ENCODE measurements around the gene SORCS3. TPM values are rescaled to one million over a fixed set of nuclear protein-coding genes. Genes with fewer than 3 reads are reported as not detected.

The SORCS3 gene
- total RNA-seq, 4 donors from 2014 or later = not detected

DNA sequence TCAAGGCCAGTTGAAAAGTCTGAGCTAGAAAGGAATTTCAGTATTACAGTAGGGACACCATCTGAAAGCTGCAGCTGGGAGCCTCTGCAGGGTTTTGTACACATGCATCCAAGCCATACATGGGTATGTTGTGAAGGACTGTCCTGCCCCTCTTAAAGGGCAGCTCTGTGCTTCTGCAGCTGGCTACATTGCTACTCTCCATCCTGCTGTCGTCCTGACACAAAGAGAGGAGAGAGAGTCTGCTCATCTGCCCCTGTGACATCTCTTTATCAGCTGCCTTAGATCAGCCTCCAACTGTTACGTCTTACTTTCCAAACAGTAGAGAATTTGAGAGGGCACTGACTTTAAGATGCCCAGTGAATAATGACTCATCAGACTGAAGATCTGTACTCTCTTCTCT is 602.7 kb downstream of the SORCS3 start:
- intact Hi-C loops (cut with DNase I; ENCODE audit: low total_unique reads) = no loop called here
- ATAC-seq (no peak), DNase-seq (no peak)
- H3K4me1 ChIP-seq = no peaks in the 10 kb centered on the region
- TF ChIP-seq, protein P1, sequence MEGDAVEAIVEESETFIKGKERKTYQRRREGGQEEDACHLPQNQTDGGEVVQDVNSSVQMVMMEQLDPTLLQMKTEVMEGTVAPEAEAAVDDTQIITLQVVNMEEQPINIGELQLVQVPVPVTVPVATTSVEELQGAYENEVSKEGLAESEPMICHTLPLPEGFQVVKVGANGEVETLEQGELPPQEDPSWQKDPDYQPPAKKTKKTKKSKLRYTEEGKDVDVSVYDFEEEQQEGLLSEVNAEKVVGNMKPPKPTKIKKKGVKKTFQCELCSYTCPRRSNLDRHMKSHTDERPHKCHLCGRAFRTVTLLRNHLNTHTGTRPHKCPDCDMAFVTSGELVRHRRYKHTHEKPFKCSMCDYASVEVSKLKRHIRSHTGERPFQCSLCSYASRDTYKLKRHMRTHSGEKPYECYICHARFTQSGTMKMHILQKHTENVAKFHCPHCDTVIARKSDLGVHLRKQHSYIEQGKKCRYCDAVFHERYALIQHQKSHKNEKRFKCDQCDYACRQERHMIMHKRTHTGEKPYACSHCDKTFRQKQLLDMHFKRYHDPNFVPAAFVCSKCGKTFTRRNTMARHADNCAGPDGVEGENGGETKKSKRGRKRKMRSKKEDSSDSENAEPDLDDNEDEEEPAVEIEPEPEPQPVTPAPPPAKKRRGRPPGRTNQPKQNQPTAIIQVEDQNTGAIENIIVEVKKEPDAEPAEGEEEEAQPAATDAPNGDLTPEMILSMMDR (IDR thresholded peaks at IDR 0.05 in 4 of 5, conservative IDR thresholded peaks at IDR 0.05 in 1 of 5) = no peak
- TF ChIP-seq POLR2A (IDR thresholded peaks at IDR 0.05) = no peak
- in situ Hi-C loops (cut with MboI; ENCODE audit: low sequenced_read_pairs in 4 of 4) = no loop called here
- H3K4me3 ChIP-seq = no peak overlapping the region
- H3K27me3 ChIP-seq = no peaks in the 10 kb centered on the region
- H3K9me3 ChIP-seq = no peaks in the 10 kb centered on the region
- H3K36me3 ChIP-seq = no peaks in the 10 kb centered on the region
- no peak overlapping the region for H3K27ac ChIP-seq

DNA sequence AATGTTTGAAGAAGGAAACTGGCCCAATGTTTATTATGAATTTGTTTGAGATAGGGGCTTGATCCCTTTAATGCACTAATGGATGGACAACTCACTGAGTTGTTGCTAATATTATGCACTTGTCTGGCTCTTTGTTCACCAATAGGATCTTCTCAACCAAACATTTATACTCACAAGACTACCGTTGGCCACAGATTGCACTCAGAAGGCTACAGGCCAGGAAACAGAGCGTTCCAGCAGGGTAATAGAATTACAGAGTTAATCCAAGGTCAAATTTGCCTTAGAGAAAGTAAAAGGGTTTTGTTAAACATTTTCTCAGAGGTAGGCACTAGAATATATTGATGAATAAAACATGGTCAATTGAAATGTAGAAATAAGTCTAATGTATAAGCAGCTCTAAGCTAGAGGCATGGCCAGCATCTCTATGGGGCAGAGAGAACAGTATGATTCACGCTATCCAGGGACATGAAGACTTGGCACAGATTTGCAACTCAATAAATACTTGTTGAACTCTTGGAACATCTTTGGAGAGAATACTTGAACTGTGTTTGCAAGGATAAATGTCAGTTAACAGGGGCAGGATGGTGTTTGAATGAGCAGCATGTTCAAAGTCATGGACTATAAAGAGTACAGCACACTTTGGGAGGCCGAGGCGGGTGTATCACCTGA is 606.9 kb downstream of the SORCS3 start:
- no peak for TF ChIP-seq POLR2A (IDR thresholded peaks at IDR 0.05)
- TF ChIP-seq, protein P1 (IDR thresholded peaks at IDR 0.05 in 4 of 5, conservative IDR thresholded peaks at IDR 0.05 in 1 of 5) = no peak
- DNase-seq (no peak), ATAC-seq (no peak)
- Histone ChIP-seq H3K4me3 (no peak overlapping the region), H3K4me1 (no peaks in the 10 kb centered on the region), H3K36me3 (no peaks in the 10 kb centered on the region), H3K9me3 (no peaks in the 10 kb centered on the region), H3K27ac (no peak overlapping the region), H3K27me3 (no peaks in the 10 kb centered on the region)
- in situ Hi-C loops (cut with MboI; ENCODE audit: low sequenced_read_pairs in 4 of 4) (no loop called here), intact Hi-C loops (cut with DNase I; ENCODE audit: low total_unique reads) (no loop called here)

DNA sequence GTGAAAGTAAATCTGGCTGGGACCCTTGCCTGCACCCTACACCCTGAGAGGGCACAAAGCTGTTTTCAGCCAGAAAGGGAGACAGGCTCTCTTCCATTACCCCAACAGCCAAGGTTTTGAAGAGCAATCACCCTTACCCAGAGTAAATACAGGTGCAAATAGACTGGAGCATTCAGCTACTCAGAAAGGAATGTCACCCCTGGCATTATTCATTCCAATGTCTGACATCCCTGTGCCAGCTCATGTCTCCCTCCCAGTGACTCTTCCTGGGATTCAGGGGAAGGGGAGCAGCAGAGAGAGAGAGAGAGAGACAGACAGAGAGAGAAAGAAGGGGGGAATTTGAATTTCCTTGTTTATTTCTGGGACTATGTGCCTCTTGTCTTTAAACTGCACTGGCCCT is 611.8 kb downstream of the SORCS3 start:
- no peaks in the 10 kb centered on the region for H3K9me3 ChIP-seq

DNA sequence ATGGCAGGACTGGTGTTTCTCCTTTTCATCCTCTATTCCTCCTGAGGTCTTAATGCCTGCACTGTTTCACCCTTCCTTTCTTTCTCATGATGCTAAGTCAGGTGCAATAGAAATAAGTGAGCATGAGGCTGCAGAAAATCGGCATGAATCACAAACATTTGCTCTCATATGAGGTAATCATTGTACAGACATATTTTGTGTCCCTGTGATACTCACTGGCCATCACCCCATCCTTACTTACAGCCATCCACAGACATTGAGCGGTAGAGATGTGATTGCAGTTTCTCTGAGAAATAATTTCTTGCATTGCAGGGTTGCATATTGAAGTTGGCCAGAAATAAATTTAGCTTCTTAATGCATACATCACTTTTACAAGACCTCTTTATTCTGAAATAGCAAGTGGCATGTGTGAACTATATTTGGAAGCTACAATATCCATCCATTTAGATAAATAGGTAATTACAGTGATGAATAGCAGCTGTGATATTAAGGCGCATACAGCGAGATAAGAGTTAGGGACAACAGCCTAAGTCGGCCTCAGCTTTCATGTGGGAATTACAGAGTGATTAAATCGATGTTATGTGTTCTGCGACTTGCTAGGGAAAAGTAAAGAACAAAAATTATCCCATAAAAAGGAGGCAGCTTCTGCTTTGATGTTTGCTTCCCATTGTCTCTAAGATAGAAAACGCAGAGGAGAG is 612.6 kb downstream of the SORCS3 start:
- no peak overlapping the region for H3K4me3 ChIP-seq
- H3K9me3 ChIP-seq = no peaks in the 10 kb centered on the region
- H3K4me1 ChIP-seq = no peaks in the 10 kb centered on the region
- DNase-seq = no peak
- H3K27me3 ChIP-seq = no peaks in the 10 kb centered on the region
- no peak overlapping the region for H3K27ac ChIP-seq
- intact Hi-C loops (cut with DNase I; ENCODE audit: low total_unique reads) (no loop called here), in situ Hi-C loops (cut with MboI; ENCODE audit: low sequenced_read_pairs in 4 of 4) (no loop called here)
- TF ChIP-seq POLR2A (IDR thresholded peaks at IDR 0.05) = no peak
- TF ChIP-seq, protein P1 (IDR thresholded peaks at IDR 0.05 in 4 of 5, conservative IDR thresholded peaks at IDR 0.05 in 1 of 5) = no peak
- ATAC-seq = no peak
- no peaks in the 10 kb centered on the region for H3K36me3 ChIP-seq

More for the DNA sequence above, 611.8 kb downstream of the SORCS3 start:
- in situ Hi-C loops (cut with MboI; ENCODE audit: low sequenced_read_pairs in 4 of 4) = no loop called here
- DNase-seq (no peak), ATAC-seq (no peak)
- intact Hi-C loops (cut with DNase I; ENCODE audit: low total_unique reads) = no loop called here
- H3K27me3 ChIP-seq = no peaks in the 10 kb centered on the region
- no peak overlapping the region for H3K4me3 ChIP-seq
- TF ChIP-seq POLR2A (IDR thresholded peaks at IDR 0.05) = no peak
- TF ChIP-seq, protein P1 (IDR thresholded peaks at IDR 0.05 in 4 of 5, conservative IDR thresholded peaks at IDR 0.05 in 1 of 5) = no peak
- no peaks in the 10 kb centered on the region for H3K4me1 ChIP-seq
- H3K36me3 ChIP-seq = no peaks in the 10 kb centered on the region
- no peak overlapping the region for H3K27ac ChIP-seq
